Spleen (tissue), 7 donors: Measurements from ENCODE around the gene SMIM5.
A peak's percentile ranks its signal among the peaks of the same experiment; 100 is the strongest.

Experiments
- POLR2A ChIP-seq, 3 donors: fragments of 450-650 bp; IDR thresholded peaks; one replicate each; pipeline ENCODE4 v1.5.1; 2017; ENCODE audit warnings: antibody characterized with exemption in 3 of 3, mild to moderate bottlenecking in 1 of 3
- POLR2AphosphoS5 ChIP-seq, 3 donors: sonication (generic); formaldehyde crosslinking; IDR thresholded peaks; one replicate each; pipeline ENCODE4 v1.5.1; 2017; ENCODE audit warnings: antibody characterized with exemption in 3 of 3
- TF ChIP-seq, protein P1 (sequence below), 11 experiments: fragments of 200-600 bp in 7 of 11; fragments of 450-650 bp in 4 of 11; sonication (generic) in 4 of 11; IDR thresholded peaks in 8 of 11; conservative IDR thresholded peaks in 3 of 11; 1 replicate in 7 of 11; 2 replicates in 4 of 11; pipeline versions ENCODE4 v1.4.0 to v1.8.0; 2016 to 2021; ENCODE audit warnings: antibody characterized with exemption in 11 of 11, inconsistent platforms in 4 of 11, mild to moderate bottlenecking in 1 of 11
- donor health status: DM: no; HTN: no; CAD: no; lungs with moderate emphysema.
- donor health status: DM: no; HTN: no; CAD: no.
- donor health status: DM: no; HTN: no; CAD: no.

DNA sequence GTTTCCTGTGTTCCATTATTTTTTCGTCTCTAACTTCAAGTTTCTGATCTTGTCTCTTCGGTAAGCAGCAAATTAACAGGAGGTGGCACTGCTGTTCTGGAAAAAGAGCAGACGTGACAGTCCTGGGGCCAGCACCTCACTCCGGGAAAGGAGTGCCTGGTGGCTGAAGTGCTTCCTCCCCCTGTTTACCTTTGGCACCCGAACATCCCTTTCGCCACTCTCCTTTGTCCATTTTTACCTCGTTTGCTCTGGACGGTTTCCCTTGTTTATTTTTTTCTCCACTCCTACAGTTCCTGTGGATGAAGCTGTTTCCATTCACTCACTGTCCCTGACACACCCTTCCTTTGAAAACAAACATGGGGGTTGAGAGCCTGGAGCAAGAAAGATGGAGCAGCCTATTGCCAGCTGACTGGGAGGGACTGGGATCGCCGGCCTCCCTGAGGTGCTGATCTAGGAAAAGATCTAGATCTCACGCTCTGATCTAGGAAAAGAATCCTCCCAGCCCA lies 46.5 kb downstream of the SMIM5 start:
- TF ChIP-seq, protein P1, sequence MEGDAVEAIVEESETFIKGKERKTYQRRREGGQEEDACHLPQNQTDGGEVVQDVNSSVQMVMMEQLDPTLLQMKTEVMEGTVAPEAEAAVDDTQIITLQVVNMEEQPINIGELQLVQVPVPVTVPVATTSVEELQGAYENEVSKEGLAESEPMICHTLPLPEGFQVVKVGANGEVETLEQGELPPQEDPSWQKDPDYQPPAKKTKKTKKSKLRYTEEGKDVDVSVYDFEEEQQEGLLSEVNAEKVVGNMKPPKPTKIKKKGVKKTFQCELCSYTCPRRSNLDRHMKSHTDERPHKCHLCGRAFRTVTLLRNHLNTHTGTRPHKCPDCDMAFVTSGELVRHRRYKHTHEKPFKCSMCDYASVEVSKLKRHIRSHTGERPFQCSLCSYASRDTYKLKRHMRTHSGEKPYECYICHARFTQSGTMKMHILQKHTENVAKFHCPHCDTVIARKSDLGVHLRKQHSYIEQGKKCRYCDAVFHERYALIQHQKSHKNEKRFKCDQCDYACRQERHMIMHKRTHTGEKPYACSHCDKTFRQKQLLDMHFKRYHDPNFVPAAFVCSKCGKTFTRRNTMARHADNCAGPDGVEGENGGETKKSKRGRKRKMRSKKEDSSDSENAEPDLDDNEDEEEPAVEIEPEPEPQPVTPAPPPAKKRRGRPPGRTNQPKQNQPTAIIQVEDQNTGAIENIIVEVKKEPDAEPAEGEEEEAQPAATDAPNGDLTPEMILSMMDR (IDR thresholded peaks at IDR 0.05 in 8 of 11, conservative IDR thresholded peaks at IDR 0.05 in 3 of 11), result peak in 8 of 11 experiments; percentile 12 to 69 (median 38)
- no peak for TF ChIP-seq POLR2A (IDR thresholded peaks at IDR 0.05)
- peak in 2 of 3 donors; percentile 74 to 81 for TF ChIP-seq POLR2AphosphoS5 (IDR thresholded peaks at IDR 0.05)
